B cell (primary cell): ENCODE measurements around the gene AIG1. TPM values are rescaled to one million over a fixed set of nuclear protein-coding genes. Genes with fewer than 3 reads are reported as not detected.

Experiments
- ATAC-seq: fragments of 200-7000 bp; cut with Tn5 transposase; one replicate; pipeline ENCODE4 v1.10.0; 2021; ENCODE audit warnings: low read depth, mild to moderate bottlenecking, moderate number of reproducible peaks, moderate library complexity
- CTCF ChIA-PET: fragments of 350-600 bp; sonication (Branson Sonifier 250); formaldehyde crosslinking; loops from one replicate; lab custom pipeline; 2021; ENCODE audit warnings: antibody characterized with exemption, inconsistent platforms; lab: Charles Lee
- POLR2A ChIA-PET: fragments of 350-600 bp; sonication (Branson Sonifier 250); formaldehyde crosslinking; loops from one replicate; lab custom pipeline; 2021; ENCODE audit warnings: antibody characterized with exemption; lab: Charles Lee
- DNase-seq: peaks from one replicate; pipeline ENCODE4 v3.0.0; 2013
- H2AFZ ChIP-seq: 2 replicates; pipeline ENCODE4 v1.6.1; 2012; ENCODE audit warnings: mild to moderate bottlenecking, low read depth, low read length; ENCODE audit not compliant: insufficient read depth, poor library complexity, severe bottlenecking
- H3K27ac ChIP-seq, 2 donors: 1 replicate in 1 of 2; 2 replicates in 1 of 2; pipeline ENCODE4 v1.5.1; 2012 to 2013; ENCODE audit warnings: low read length in 2 of 2, mild to moderate bottlenecking in 2 of 2, moderate library complexity in 1 of 2
- H3K27me3 ChIP-seq, 4 experiments: fragments of 200-600 bp in 1 of 4; sonication (generic) in 1 of 4; replicated peaks in 1 of 4; 1 replicate in 2 of 4; 2 replicates in 2 of 4; pipeline versions ENCODE4 v1.6.1 to v1.7.0; 2013 to 2016; ENCODE audit warnings: low read length in 3 of 4, mild to moderate bottlenecking in 2 of 4, mixed read lengths in 1 of 4, moderate library complexity in 1 of 4; ENCODE audit not compliant: insufficient read depth in 4 of 4, control insufficient read depth in 3 of 4; ENCODE audit errors: control extremely low read depth in 1 of 4
- H3K36me3 ChIP-seq, 2 experiments: replicated peaks in 1 of 2; 1 replicate in 1 of 2; 2 replicates in 1 of 2; pipeline versions ENCODE4 v1.6.1 to v1.7.1; 2013; ENCODE audit warnings: low read length in 1 of 2; ENCODE audit not compliant: insufficient read depth in 2 of 2, control insufficient read depth in 1 of 2; ENCODE audit errors: control extremely low read depth in 1 of 2, extremely low read depth in 1 of 2
- H3K4me1 ChIP-seq, 2 donors: fragments of 200-600 bp in 1 of 2; sonication (generic) in 1 of 2; 1 replicate in 1 of 2; 2 replicates in 1 of 2; pipeline versions ENCODE4 v1.5.1 to v1.6.1; 2013 to 2017; ENCODE audit warnings: low read length in 2 of 2; ENCODE audit not compliant: control insufficient read depth in 2 of 2, insufficient read depth in 2 of 2
- H3K4me2 ChIP-seq: replicated peaks from 2 replicates; pipeline ENCODE3; 2012; ENCODE audit warnings: mild to moderate bottlenecking, low read depth, low read length; ENCODE audit not compliant: poor library complexity, severe bottlenecking
- H3K4me3 ChIP-seq, 5 experiments: fragments of 200-600 bp in 1 of 5; sonication (generic) in 1 of 5; 1 replicate in 3 of 5; 2 replicates in 2 of 5; pipeline versions ENCODE4 v1.5.1 to v1.7.0; 2011 to 2016; ENCODE audit warnings: low read length in 4 of 5, mild to moderate bottlenecking in 4 of 5, low read depth in 2 of 5, control low read depth in 1 of 5, moderate library complexity in 1 of 5; ENCODE audit not compliant: insufficient read depth in 1 of 5; ENCODE audit errors: control extremely low read depth in 1 of 5, extremely low read depth in 1 of 5
- H3K79me2 ChIP-seq: fragments of 200-600 bp; sonication (generic); one replicate; pipeline ENCODE4 v1.6.0; 2016; ENCODE audit warnings: low read length; ENCODE audit not compliant: control insufficient read depth, insufficient read depth
- H3K9ac ChIP-seq: fragments of 200-600 bp; sonication (generic); 2 replicates; pipeline ENCODE4 v1.6.1; 2017; ENCODE audit warnings: mild to moderate bottlenecking, low read length, moderate library complexity
- H3K9me3 ChIP-seq, 3 donors: one replicate each; pipeline versions ENCODE4 v1.6.1 to v1.7.1; 2013; ENCODE audit warnings: low read length in 2 of 3; ENCODE audit not compliant: control insufficient read depth in 2 of 3, insufficient read depth in 1 of 3; ENCODE audit errors: control extremely low read depth in 1 of 3
- H4K20me1 ChIP-seq: 2 replicates; pipeline ENCODE4 v1.6.0; 2012; ENCODE audit warnings: mild to moderate bottlenecking, low read length; ENCODE audit not compliant: insufficient read depth, control insufficient read depth, poor library complexity, severe bottlenecking
- H3K27ac Mint-ChIP-seq: one replicate; pipeline ENCODE4 v1.8.0; 2021; ENCODE audit warnings: mixed read lengths
- H3K27me3 Mint-ChIP-seq: one replicate; pipeline ENCODE4 v1.8.0; 2021; ENCODE audit warnings: mixed read lengths
- H3K4me1 Mint-ChIP-seq: one replicate; pipeline ENCODE4 v1.8.0; 2021; ENCODE audit warnings: mixed read lengths
- H3K4me3 Mint-ChIP-seq: one replicate; pipeline ENCODE4 v1.8.0; 2021; ENCODE audit warnings: mixed read lengths
- H3K9me3 Mint-ChIP-seq: one replicate; pipeline ENCODE4 v1.8.0; 2022; ENCODE audit warnings: mixed read lengths; ENCODE audit not compliant: insufficient read depth
- CTCF ChIP-seq: fragments of 200-600 bp; IDR thresholded peaks from one replicate; pipeline ENCODE4 v1.8.0; 2022; ENCODE audit warnings: antibody characterized with exemption, mild to moderate bottlenecking
- EZH2 ChIP-seq: IDR thresholded peaks from 2 replicates; pipeline ENCODE4 v1.6.1; 2012; ENCODE audit warnings: borderline replicate concordance, low read depth, mild to moderate bottlenecking, moderate library complexity, low read length; ENCODE audit not compliant: insufficient read depth, poor library complexity, severe bottlenecking
- WGBS: methylation state at CpG from one replicate; pipeline ENCODE4 v1.1.5; 2013; ENCODE audit warnings: missing lambda C conversion rate; ENCODE audit not compliant: insufficient coverage; 5-methylcytosine and 5-hydroxymethylcytosine counted together
- intact Hi-C: fragments of 100-400 bp; cut with micrococcal nuclease; formaldehyde crosslinking; loops from one replicate; pipeline ENCODE4 v1.10.0; 2022
- polyA plus RNA-seq: library from polyadenylated mRNA; depleted of rRNA; stranded (reverse); fragments of >200 nt; gene quantifications from 2 replicates; pipeline ENCODE4 v1.2.3, GENCODE V29; 2012
- total RNA-seq, 2 donors: library from RNA; stranded (reverse); fragments of 120-200 nt in 1 of 2; gene quantifications; 1 replicate in 1 of 2; 2 replicates in 1 of 2; pipeline versions ENCODE4 v1.2.3 to v1.2.4, GENCODE V29; 2013 to 2022

The AIG1 gene
- total and polyA plus RNA-seq, 2 donors (not counting 1 experiment from before 2014, with no cell fraction given), result 7.0 to 9.0 TPM

DNA sequence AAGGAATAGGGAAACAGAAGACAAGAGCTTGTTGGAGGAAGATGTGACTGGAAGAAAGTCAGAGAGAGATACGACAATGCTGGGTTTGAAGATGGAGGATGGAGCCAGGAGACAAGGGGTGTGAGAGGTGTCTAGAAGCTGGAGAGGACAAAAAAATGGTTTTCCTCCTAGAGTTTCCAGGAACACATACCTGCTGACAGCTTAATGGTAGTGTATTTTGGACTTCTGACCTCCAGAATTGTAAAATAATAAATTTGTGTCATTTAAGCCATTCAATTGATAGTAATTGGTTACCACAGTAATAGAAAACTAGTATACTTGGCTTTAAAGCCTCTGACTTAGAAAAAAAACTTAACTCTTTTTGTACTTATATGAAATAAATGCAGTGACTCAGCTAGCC is 3.6 kb downstream of the AIG1 start:
- Histone ChIP-seq H3K27me3 (no peaks in the 10 kb centered on the region), H3K9me3 (no peaks in the 10 kb centered on the region), H3K4me3 (no peak overlapping the region), H3K9ac (no peak overlapping the region), H3K27ac (no peak overlapping the region), H2AFZ (no peak overlapping the region), H3K4me1 (peaks cover 13 to 16% of the 10 kb centered on the region in 2 donors), H3K4me2 (no peak overlapping the region), H4K20me1 (no peaks in the 10 kb centered on the region), H3K79me2 (no peaks in the 10 kb centered on the region), H3K36me3 (no peaks in the 10 kb centered on the region)
- Mint-ChIP-seq H3K4me3 (no peak overlapping the region), H3K27me3 (no peaks in the 10 kb centered on the region), H3K9me3 (no peaks in the 10 kb centered on the region), H3K27ac (no peak overlapping the region), H3K4me1 (peaks cover 22% of the 10 kb centered on the region)
- TF ChIP-seq CTCF, result no peak
- no peak for TF ChIP-seq EZH2
- 100% methylated on average over 1 of the region's 1 CpG for WGBS
- intact Hi-C loops, result loop anchor here (5.0 kb wide), 1 partner anchor 33 kb away; no protein-coding TSS in a partner anchor
- no peak for DNase-seq
- ChIA-PET CTCF (interaction anchor here (1.1 kb wide), 1 partner anchor 112 kb away, joined by 3 read pairs; no protein-coding TSS in a partner anchor), POLR2A (no interaction called here)
- ATAC-seq, result no peak

DNA sequence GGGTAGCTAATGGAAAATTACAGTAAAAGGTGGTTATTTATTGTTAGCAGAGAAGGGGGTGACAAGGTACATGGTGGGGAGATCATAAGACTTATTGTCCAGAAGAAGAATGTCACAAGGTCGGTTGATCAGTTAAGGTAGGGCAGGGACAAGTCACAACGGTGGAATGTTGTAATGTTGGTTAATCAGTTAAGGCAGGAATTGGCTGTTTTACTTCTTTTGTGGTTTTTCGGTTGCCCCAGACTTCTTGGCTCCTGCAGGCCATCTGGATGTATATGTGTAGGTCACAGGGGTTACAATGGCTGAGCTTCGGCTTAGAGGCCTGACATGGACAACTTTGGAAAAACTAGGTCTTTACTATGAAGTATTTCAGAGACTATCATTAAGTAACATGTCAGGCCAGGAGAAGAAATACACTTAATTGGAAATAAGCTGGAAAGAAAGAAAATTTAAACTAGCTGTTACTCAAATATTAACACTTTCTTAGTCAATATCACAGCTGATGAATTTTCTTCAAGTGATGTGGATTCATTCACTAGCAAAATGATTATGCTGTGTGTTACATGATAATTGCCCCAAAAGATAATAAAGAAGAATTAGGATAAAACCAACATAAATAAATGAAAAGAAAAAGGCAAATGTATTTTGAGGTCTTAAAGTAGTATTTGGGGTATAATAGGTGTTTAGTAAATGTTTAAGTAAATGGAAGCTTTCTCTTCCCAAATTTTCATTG is 4.4 kb downstream of the AIG1 start:
- no peak overlapping the region for H2AFZ ChIP-seq
- H3K27ac Mint-ChIP-seq, result no peak overlapping the region
- no peaks in the 10 kb centered on the region for H3K27me3 ChIP-seq
- intact Hi-C loops, result loop anchor here (5.0 kb wide), 1 partner anchor 32 kb away; no protein-coding TSS in a partner anchor
- H3K4me2 ChIP-seq, result no peak overlapping the region
- no peaks in the 10 kb centered on the region for H3K9me3 ChIP-seq
- no peaks in the 10 kb centered on the region for H3K9me3 Mint-ChIP-seq
- no peak overlapping the region for H3K27ac ChIP-seq
- H3K4me1 Mint-ChIP-seq, result peaks cover 15% of the 10 kb centered on the region
- POLR2A ChIA-PET, result no interaction called here
- H3K4me3 Mint-ChIP-seq, result no peak overlapping the region
- no peaks in the 10 kb centered on the region for H3K79me2 ChIP-seq
- DNase-seq (no peak), ATAC-seq (no peak)
- CTCF ChIA-PET, result interaction anchor here (1.1 kb wide), 1 partner anchor 113 kb away, joined by 3 read pairs; no protein-coding TSS in a partner anchor
- TF ChIP-seq CTCF, result no peak
- TF ChIP-seq EZH2, result no peak
- H3K4me3 ChIP-seq, result no peak overlapping the region
- no peak overlapping the region for H3K9ac ChIP-seq
- H3K4me1 ChIP-seq, result peaks cover 8 to 9% of the 10 kb centered on the region in 2 donors
- no peaks in the 10 kb centered on the region for H3K27me3 Mint-ChIP-seq
- no peaks in the 10 kb centered on the region for H4K20me1 ChIP-seq
- no peaks in the 10 kb centered on the region for H3K36me3 ChIP-seq
- WGBS, result 88% methylated on average over 1 of the region's 4 CpGs
